ENCODE measurements around the gene ZFYVE9. TPM values are rescaled to one million over a fixed set of nuclear protein-coding genes. Genes with fewer than 3 reads are reported as not detected.
"Not testable (repeated sequence)": the region's sequence is repeated elsewhere in the genome, so short reads cannot be mapped to it uniquely, and the experiment has no call there.

The ZFYVE9 gene
- total RNA-seq (2014; rRNA removed; shearing (Covaris generic)): 18.0 and 23.8 TPM in 2 replicates

- peak; percentile 93 for DNase-seq
- Histone ChIP-seq H3K36me3 (replicated peaks; ENCODE audit: control insufficient read depth, insufficient read depth, low read length) (no peaks in the 10 kb centered on the region), H3K27me3 (ENCODE audit: control insufficient read depth, insufficient read depth, low read length) (peaks cover 8% of the 10 kb centered on the region), H3K4me3 (ENCODE audit: insufficient read depth, low read depth, low read length) (peak within 1 kb of the TSS; percentile 89)
Measured at GRCh38 chr1:52141513-52142219, at the start of gene ZFYVE9. Gene ZFYVE9 (plus strand): TSS chr1:52142089. CDS start chr1:52233207, 91,118 bp downstream.

DNA sequence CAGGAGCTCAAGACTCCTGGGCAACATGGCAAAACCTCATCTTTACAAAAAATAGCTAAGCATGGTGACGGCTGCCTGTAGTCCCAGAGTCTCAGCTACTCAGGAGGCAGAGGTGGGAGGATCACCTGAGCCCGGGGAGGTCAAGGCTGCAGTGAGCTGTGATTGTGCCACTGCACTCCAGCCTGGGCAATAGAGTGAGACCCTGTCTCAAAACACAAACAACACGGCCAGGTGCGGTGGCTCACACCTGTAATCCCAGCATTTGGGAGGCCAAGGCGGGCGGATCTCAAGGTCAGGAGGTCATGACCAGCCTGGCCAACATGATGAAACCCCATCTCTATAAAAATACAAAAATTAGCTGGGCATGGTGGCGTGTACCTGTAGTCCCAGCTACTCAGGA lies 47.6 kb upstream of the ZFYVE9 start:
- not testable (repeated sequence) for DNase-seq; H3K4me3 ChIP-seq (ENCODE audit: insufficient read depth, low read depth, low read length); H3K27me3 ChIP-seq (ENCODE audit: control insufficient read depth, insufficient read depth, low read length); H3K36me3 ChIP-seq (replicated peaks; ENCODE audit: control insufficient read depth, insufficient read depth, low read length)

GRCh38 chr1:52096216-52096615 lies 45.7 kb upstream of the ZFYVE9 start:
- Histone ChIP-seq H3K36me3 (replicated peaks; ENCODE audit: control insufficient read depth, insufficient read depth, low read length) (no peaks in the 10 kb centered on the region), H3K27me3 (ENCODE audit: control insufficient read depth, insufficient read depth, low read length) (no peaks in the 10 kb centered on the region), H3K4me3 (ENCODE audit: insufficient read depth, low read depth, low read length) (no peak overlapping the region)
- no peak for DNase-seq

DNA sequence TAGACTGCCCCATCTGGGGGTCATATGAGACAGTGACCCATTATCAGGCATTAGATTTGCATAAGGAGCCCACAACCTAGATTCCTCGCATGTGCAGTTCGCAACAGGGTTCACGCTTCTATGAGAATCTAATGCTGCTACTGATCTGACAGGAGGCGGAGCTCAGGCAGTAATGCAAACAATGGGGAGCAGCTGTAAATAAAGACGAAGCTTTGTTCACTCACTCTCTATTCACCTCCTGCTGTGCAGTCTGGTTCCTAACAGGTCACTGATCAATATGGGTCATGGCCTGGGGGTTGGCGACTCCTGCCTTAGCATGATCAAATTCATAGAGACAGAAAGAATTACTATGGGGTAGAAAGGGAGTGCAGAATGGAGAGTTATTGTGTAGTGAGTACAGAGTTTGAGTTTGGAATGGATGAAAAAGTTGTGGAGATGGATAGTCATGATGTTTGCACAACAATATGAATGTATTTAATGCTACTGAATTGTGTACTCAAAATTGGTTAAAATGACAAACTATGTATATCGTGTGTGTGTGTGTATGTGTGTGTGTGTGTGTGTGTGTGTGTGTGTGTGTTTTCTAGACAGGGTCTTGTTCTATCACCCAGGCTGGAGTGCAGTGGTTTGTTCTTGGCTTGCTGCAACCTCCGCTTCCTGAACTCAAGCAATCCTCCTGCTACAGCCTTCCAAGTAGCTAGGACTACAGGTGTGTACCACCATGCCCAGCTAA lies 43.6 kb upstream of the ZFYVE9 start:
- DNase-seq: no peak
- H3K36me3 ChIP-seq (replicated peaks; ENCODE audit: control insufficient read depth, insufficient read depth, low read length): no peaks in the 10 kb centered on the region
- H3K27me3 ChIP-seq (ENCODE audit: control insufficient read depth, insufficient read depth, low read length): no peaks in the 10 kb centered on the region
- no peak overlapping the region for H3K4me3 ChIP-seq (ENCODE audit: insufficient read depth, low read depth, low read length)

- no peak for DNase-seq
- no peaks in the 10 kb centered on the region for H3K36me3 ChIP-seq (replicated peaks; ENCODE audit: control insufficient read depth, insufficient read depth, low read length)
- H3K27me3 ChIP-seq (ENCODE audit: control insufficient read depth, insufficient read depth, low read length): no peaks in the 10 kb centered on the region
- H3K4me3 ChIP-seq (ENCODE audit: insufficient read depth, low read depth, low read length): no peak overlapping the region
Measured at GRCh38 chr1:52102336-52103013, 39.4 kb upstream of the ZFYVE9 start.

GRCh38 chr1:52111492-52111891 lies 30.4 kb upstream of the ZFYVE9 start:
- Histone ChIP-seq H3K27me3 (ENCODE audit: control insufficient read depth, insufficient read depth, low read length) (no peaks in the 10 kb centered on the region), H3K36me3 (replicated peaks; ENCODE audit: control insufficient read depth, insufficient read depth, low read length) (no peaks in the 10 kb centered on the region), H3K4me3 (ENCODE audit: insufficient read depth, low read depth, low read length) (no peak overlapping the region)
- no peak for DNase-seq

DNA sequence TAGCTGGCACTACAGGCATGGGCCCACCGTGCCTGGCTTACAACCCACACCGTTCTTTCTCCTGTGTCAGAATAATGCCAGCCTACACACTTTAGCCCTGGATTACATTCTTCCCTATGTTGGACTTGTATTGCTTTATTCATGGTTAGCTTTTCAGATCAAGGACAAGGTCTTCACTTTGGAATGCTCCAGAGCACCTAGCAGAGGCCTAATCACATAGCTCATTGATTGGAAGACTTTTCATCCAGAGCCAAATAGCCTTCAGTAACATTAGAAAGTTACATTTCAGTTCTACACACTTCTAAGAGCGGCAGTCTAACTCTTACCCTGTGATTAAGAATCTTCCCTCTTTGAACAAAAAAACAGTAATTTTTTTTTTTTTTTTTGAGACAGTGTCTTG lies 29.4 kb upstream of the ZFYVE9 start:
- Histone ChIP-seq H3K4me3 (ENCODE audit: insufficient read depth, low read depth, low read length) (no peak overlapping the region), H3K27me3 (ENCODE audit: control insufficient read depth, insufficient read depth, low read length) (no peaks in the 10 kb centered on the region), H3K36me3 (replicated peaks; ENCODE audit: control insufficient read depth, insufficient read depth, low read length) (no peaks in the 10 kb centered on the region)
- DNase-seq: no peak

- DNase-seq: no peak
- Histone ChIP-seq H3K27me3 (ENCODE audit: control insufficient read depth, insufficient read depth, low read length) (no peaks in the 10 kb centered on the region), H3K4me3 (ENCODE audit: insufficient read depth, low read depth, low read length) (no peak overlapping the region), H3K36me3 (replicated peaks; ENCODE audit: control insufficient read depth, insufficient read depth, low read length) (no peaks in the 10 kb centered on the region)
Measured at GRCh38 chr1:52119301-52120079, 22.4 kb upstream of the ZFYVE9 start.

- H3K4me3 ChIP-seq (ENCODE audit: insufficient read depth, low read depth, low read length): no peak overlapping the region
- H3K36me3 ChIP-seq (replicated peaks; ENCODE audit: control insufficient read depth, insufficient read depth, low read length): no peaks in the 10 kb centered on the region
- no peaks in the 10 kb centered on the region for H3K27me3 ChIP-seq (ENCODE audit: control insufficient read depth, insufficient read depth, low read length)
- no peak for DNase-seq
Measured at GRCh38 chr1:52122384-52122783, 19.5 kb upstream of the ZFYVE9 start.

DNA sequence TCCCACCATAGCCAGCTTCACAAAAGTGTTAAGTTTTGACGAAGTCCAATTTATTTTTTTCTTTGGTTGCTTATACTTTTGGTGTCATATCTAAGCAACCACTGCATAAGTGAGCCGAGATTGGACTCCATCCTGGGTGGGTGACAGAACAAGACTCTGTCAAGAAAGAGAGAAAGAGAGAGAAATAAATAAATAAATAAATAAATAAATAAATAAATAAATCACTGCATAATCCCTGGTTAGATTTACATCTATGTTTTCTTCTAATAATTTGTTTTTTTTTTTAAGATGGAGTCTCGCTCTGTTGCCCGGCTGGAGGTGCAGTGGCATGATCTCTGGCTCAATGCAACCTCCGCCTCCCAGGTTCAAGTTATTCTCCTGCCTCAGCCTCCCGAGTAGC lies 18.3 kb upstream of the ZFYVE9 start:
- Histone ChIP-seq H3K27me3 (ENCODE audit: control insufficient read depth, insufficient read depth, low read length) (no peaks in the 10 kb centered on the region), H3K4me3 (ENCODE audit: insufficient read depth, low read depth, low read length) (no peak overlapping the region), H3K36me3 (replicated peaks; ENCODE audit: control insufficient read depth, insufficient read depth, low read length) (no peaks in the 10 kb centered on the region)
- no peak for DNase-seq

DNA sequence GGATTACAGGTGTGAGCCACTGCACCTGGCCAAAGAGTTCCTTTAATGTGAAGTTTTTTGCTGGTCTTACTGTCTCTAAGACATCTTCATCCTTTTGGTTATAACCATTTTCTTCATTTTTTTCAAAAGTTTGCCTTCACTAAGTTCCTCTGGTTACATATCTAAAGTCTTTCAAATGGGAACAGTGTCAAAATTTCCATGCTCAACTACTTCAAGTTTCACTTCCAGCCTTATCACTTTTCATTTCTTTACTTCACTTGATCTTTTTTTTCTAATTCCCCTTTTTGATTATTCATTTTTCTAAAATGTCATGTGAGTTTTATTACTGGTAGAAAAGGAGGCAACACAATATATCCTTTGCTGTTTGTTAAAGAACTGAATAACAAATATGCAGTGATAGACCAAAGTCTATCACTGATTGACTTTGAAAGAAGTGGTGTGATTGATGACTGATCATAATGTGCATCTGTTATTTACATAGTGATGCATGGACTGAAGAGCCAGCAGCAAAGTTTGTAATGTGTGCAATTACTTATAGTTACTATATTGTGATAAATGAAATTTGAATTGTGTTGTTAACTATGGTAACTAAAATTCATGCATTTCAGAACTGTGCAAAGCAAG lies 16.0 kb upstream of the ZFYVE9 start:
- no peaks in the 10 kb centered on the region for H3K27me3 ChIP-seq (ENCODE audit: control insufficient read depth, insufficient read depth, low read length)
- H3K36me3 ChIP-seq (replicated peaks; ENCODE audit: control insufficient read depth, insufficient read depth, low read length): no peaks in the 10 kb centered on the region
- no peak for DNase-seq

GRCh38 chr1:52127181-52128180 lies 14.4 kb upstream of the ZFYVE9 start:
- no peak for DNase-seq
- Histone ChIP-seq H3K4me3 (ENCODE audit: insufficient read depth, low read depth, low read length) (no peak overlapping the region), H3K27me3 (ENCODE audit: control insufficient read depth, insufficient read depth, low read length) (no peaks in the 10 kb centered on the region), H3K36me3 (replicated peaks; ENCODE audit: control insufficient read depth, insufficient read depth, low read length) (no peaks in the 10 kb centered on the region)

More for the DNA sequence above, 16.0 kb upstream of the ZFYVE9 start:
- H3K4me3 ChIP-seq (ENCODE audit: insufficient read depth, low read depth, low read length): no peak overlapping the region

Measured in H7 (cell line).